ENCODE results near the gene CPEB3.

DNA sequence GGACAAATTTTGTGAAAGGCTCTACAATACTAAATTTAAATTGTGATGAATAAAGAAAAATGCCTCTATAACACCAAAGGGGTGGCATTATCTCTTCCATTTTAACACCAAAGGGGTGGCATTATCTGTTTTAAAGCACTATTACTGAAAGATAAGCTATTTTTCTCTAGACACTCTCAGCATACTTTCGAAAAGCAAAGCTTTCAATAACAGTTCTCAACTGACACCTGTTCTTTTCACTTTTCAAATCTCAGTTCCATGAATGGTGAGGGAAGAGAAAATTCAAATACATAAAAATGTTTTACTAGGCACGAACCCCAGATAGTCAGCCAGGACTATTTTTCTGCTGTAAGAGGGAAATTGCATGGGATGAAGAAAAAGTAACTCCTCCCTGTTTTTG, 103.8 kb downstream of the CPEB3 start:
- TF ChIP-seq, protein P1, sequence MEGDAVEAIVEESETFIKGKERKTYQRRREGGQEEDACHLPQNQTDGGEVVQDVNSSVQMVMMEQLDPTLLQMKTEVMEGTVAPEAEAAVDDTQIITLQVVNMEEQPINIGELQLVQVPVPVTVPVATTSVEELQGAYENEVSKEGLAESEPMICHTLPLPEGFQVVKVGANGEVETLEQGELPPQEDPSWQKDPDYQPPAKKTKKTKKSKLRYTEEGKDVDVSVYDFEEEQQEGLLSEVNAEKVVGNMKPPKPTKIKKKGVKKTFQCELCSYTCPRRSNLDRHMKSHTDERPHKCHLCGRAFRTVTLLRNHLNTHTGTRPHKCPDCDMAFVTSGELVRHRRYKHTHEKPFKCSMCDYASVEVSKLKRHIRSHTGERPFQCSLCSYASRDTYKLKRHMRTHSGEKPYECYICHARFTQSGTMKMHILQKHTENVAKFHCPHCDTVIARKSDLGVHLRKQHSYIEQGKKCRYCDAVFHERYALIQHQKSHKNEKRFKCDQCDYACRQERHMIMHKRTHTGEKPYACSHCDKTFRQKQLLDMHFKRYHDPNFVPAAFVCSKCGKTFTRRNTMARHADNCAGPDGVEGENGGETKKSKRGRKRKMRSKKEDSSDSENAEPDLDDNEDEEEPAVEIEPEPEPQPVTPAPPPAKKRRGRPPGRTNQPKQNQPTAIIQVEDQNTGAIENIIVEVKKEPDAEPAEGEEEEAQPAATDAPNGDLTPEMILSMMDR (conservative IDR thresholded peaks at IDR 0.05) = no peak
- no peak for TF ChIP-seq ZFX (IDR thresholded peaks at IDR 0.05)
